Mucosa of descending colon (tissue), 3 donors: ENCODE data around the gene PPP1R9B. TPM values are rescaled to one million over a fixed set of nuclear protein-coding genes. Genes with fewer than 3 reads are reported as not detected.

ENCODE experiments used
- ATAC-seq: fragments of 200-7000 bp; cut with Tn5 transposase; one replicate; pipeline ENCODE4 v1.9.1; 2020; ENCODE audit warnings: mild to moderate bottlenecking, moderate library complexity
- DNase-seq, 3 donors: peaks; one replicate each; pipeline ENCODE4 v3.0.0-alpha.2; 2020
- H3K36me3 ChIP-seq: fragments of 200-600 bp; one replicate; pipeline ENCODE4 v1.8.0; 2021; ENCODE audit warnings: low read depth, mild to moderate bottlenecking
- H3K4me1 ChIP-seq: fragments of 200-600 bp; one replicate; pipeline ENCODE4 v1.8.0; 2021; ENCODE audit warnings: low read depth, mild to moderate bottlenecking
- H3K4me3 ChIP-seq: fragments of 200-600 bp; one replicate; pipeline ENCODE4 v1.8.0; 2021; ENCODE audit warnings: mild to moderate bottlenecking
- H3K9me3 ChIP-seq: fragments of 200-600 bp; one replicate; pipeline ENCODE4 v1.8.0; 2021; ENCODE audit warnings: mild to moderate bottlenecking
- CTCF ChIP-seq: fragments of 200-600 bp; IDR thresholded peaks from one replicate; pipeline ENCODE4 v1.8.0; 2022; ENCODE audit warnings: antibody characterized with exemption, mild to moderate bottlenecking
- intact Hi-C, 2 donors: fragments of 100-400 bp; cut with DNase I in 1 of 2; cut with micrococcal nuclease in 1 of 2; formaldehyde crosslinking; loops; one replicate each; pipeline versions ENCODE4 v1.11.0 to v1.11.1; 2022; cut with DNase I, micrococcal nuclease
- total RNA-seq, 3 donors: library from RNA; stranded (reverse); fragmentation: NEBNext Ultra II Directional in 2 of 3; extraction: Animal tissue kit (Norgen Biotek cat#: 25700) in 2 of 3; gene quantifications; one replicate each; pipeline versions ENCODE4 v1.2.1 to v1.2.4, GENCODE V29; 2021 to 2023
- donor health status: DM: no; HTN: no; CAD: no; lungs with moderate emphysema.
- donor health status: DM: no; HTN: no; CAD: no.
- donor health status: DM: no; HTN: yes; CAD: no.

The PPP1R9B gene
- total RNA-seq, 3 donors from 2014 or later, result 27.3 to 47.5 (median 33.1) TPM

GRCh38 chr17:50136096-50136687 is 14.3 kb downstream of the PPP1R9B start:
- Histone ChIP-seq H3K9me3 (no peaks in the 10 kb centered on the region), H3K36me3 (peaks cover 3% of the 10 kb centered on the region), H3K4me1 (no peaks in the 10 kb centered on the region), H3K4me3 (no peak overlapping the region)
- TF ChIP-seq CTCF, result no peak
- ATAC-seq, result no peak
- no peak for DNase-seq
- intact Hi-C loops, result no loop called here

DNA sequence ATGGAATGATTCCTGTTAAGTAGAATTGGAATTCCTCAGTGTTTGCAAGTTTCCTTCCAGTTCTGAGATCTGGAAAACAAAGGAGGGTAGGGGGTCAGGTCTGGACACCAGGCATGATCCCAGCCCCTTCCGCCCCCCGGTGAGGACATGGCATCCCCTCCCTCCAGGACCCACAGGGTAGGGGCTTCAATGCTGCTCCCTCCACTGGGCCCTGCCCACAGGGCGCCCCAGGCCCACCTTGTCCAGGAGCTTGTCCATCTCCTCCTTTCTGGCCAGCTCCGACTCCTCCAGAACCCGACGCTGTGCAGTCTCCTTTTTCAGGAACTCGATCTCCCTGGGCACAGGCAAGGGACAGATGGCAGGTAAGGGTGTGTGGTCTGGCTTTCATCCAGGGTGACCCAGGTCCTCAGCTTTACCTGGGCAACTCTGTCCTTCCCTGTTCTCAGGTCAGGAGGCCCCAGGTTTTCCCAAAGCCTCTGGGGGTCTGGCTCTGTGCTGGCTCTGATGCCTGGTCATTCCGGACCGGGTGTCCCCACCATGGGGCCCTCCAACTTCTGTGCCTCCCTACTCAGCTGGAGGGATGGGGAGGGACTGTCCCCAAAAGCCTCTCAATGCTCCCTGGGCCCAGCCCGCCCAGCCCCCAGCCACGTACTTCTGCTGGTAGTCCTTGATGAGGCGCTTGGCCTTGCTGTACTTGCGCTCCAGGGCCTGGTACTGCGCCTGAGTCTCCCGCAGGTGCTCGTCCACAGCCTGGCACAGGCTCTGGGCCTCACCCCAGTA is 15.0 kb downstream of the PPP1R9B start:
- Histone ChIP-seq H3K9me3 (no peaks in the 10 kb centered on the region), H3K4me3 (no peak overlapping the region), H3K36me3 (peaks cover 3% of the 10 kb centered on the region), H3K4me1 (no peaks in the 10 kb centered on the region)
- TF ChIP-seq CTCF, result no peak
- no peak for ATAC-seq
- DNase-seq, result no peak
- intact Hi-C loops, result no loop called here

GRCh38 chr17:50134206-50135110 is 16.0 kb downstream of the PPP1R9B start:
- ATAC-seq, result no peak
- TF ChIP-seq CTCF, result no peak
- peaks cover 7% of the 10 kb centered on the region for H3K4me1 ChIP-seq
- no peak for DNase-seq
- no peak overlapping the region for H3K4me3 ChIP-seq
- H3K36me3 ChIP-seq, result peaks cover 3% of the 10 kb centered on the region
- intact Hi-C loops, result no loop called here
- H3K9me3 ChIP-seq, result no peaks in the 10 kb centered on the region

GRCh38 chr17:50133769-50134099 is 16.7 kb downstream of the PPP1R9B start:
- intact Hi-C loops, result no loop called here
- no peak for TF ChIP-seq CTCF
- peaks cover 3% of the 10 kb centered on the region for H3K36me3 ChIP-seq
- DNase-seq (no peak), ATAC-seq (no peak)
- no peaks in the 10 kb centered on the region for H3K9me3 ChIP-seq
- peaks cover 15% of the 10 kb centered on the region for H3K4me1 ChIP-seq
- no peak overlapping the region for H3K4me3 ChIP-seq

GRCh38 chr17:50133028-50133768 is 17.3 kb downstream of the PPP1R9B start:
- peaks cover 3% of the 10 kb centered on the region for H3K36me3 ChIP-seq
- H3K4me3 ChIP-seq, result no peak overlapping the region
- H3K4me1 ChIP-seq, result peaks cover 18% of the 10 kb centered on the region
- TF ChIP-seq CTCF, result no peak
- intact Hi-C loops, result no loop called here
- H3K9me3 ChIP-seq, result no peaks in the 10 kb centered on the region
- DNase-seq (no peak), ATAC-seq (no peak)
